ENCODE measurements around the gene LUZP1. TPM values are rescaled to one million over a fixed set of nuclear protein-coding genes. Genes with fewer than 3 reads are reported as not detected.

Gene LUZP1
- total RNA-seq, 1 donor from 2014 or later, result 38.2 TPM

GRCh38 chr1:23124259-23125026 is 44.2 kb downstream of the LUZP1 start:
- DNase-seq (ENCODE audit: low spot score), result no peak
- no peak for ATAC-seq
- intact Hi-C loops (cut with DNase I), result no loop called here

- no peak for DNase-seq (ENCODE audit: low spot score)
- intact Hi-C loops (cut with DNase I), result no loop called here
- ATAC-seq, result no peak
These were observed 45.1 kb downstream of the LUZP1 start for GRCh38 chr1:23123528-23123927.

DNA sequence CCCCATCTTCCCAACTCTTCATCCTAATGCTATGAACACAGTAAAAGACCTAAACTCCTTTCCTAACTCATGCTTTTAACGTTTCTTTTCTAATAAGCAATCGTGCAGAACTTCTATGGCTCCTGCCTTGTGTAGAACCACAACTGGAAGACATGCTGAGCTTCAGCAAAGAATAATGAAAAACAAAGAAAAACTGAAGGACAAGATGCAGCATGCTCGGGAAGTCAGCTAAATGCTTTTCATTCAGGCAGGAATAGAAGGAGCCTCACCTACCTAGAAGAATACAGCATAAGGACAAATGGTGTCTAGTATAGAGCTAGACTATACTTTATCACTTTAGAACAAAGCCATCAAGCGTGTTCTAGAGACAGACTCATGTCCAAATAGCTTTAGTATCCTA is 45.9 kb downstream of the LUZP1 start:
- intact Hi-C loops (cut with DNase I), result no loop called here
- DNase-seq (ENCODE audit: low spot score), result no peak
- no peak for ATAC-seq

GRCh38 chr1:23122023-23122748 is 46.5 kb downstream of the LUZP1 start:
- ATAC-seq, result peak; percentile 63
- intact Hi-C loops (cut with DNase I), result no loop called here
- no peak for DNase-seq (ENCODE audit: low spot score)

DNA sequence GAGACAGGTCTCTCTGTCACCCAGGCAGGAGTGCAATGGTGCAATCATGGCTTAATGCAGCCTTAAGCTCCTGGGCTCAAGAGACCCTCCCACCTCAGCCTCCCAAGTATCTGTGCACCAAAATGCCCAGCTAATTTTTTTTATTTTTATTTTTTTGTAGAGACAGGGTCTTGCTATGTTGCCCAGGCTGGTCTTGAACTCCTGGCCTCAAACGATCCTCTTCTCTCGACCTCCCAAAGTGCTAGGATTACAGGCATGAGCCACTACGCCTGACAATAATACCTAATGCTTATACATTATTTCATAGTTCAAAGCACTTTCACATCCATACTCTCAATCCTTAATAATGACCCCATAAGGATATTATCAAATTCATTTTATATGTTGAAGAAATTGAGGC is 48.3 kb downstream of the LUZP1 start:
- intact Hi-C loops (cut with DNase I), result no loop called here
- ATAC-seq (no peak), DNase-seq (ENCODE audit: low spot score) (no peak)

DNA sequence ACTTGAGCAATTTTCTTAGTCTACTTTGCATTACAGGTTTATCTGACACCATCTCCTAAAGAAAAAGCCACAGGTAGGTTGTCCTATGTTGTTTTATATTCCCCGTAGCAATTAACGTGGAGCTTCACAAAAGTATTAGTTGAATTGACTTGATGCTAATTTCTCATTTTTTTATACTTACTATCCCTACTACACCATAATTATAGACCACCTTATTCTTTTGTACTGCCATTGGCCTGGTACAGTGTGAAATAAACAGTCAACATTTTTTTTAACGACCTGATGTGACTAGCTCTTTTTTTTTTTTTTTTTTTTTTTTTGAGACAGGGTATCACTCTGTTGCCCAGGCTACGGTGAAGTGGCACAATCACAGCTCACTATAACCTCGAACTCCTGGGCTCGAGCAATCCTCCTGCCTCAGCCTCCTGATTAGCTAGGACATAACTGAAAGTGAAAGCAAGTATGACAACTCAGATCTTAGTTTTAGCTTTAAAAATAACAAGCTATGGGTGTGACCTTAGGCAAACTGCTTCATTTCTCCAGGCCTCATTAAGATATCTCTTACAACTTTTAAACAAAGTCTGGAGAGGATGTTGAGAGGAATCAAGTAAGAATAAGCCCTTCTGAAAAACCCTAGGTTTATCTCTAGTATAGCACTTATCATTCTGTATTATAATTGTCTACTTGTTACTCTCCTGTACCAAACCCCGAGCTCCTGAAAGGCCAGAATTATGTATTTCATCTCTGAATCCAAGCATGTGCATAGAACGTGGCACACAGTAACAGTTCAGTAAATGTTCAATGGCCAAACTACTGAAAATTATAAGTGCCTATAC is 49.5 kb downstream of the LUZP1 start:
- intact Hi-C loops (cut with DNase I), result no loop called here
- ATAC-seq, result peak; percentile 29
- DNase-seq (ENCODE audit: low spot score), result no peak

DNA sequence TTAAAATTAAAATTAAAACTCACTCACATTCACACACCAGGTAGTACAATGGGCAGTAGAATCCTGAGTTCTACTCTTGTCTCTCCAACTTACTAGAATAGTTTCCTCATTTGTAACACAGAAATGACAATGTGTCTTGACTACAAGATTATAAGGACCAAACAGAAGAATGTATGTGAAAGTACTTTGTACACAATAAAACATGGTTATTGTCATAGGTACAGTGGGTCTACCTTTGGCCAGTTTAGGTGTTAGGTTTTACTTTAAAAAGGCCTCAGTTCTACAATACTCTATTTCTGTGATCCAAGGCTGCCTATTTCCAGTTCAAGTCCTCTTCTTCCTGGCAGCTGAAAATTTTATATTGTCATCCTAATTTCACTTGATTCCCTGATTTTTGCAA is 50.2 kb downstream of the LUZP1 start:
- DNase-seq (ENCODE audit: low spot score), result no peak
- ATAC-seq, result no peak
- intact Hi-C loops (cut with DNase I), result no loop called here

DNA sequence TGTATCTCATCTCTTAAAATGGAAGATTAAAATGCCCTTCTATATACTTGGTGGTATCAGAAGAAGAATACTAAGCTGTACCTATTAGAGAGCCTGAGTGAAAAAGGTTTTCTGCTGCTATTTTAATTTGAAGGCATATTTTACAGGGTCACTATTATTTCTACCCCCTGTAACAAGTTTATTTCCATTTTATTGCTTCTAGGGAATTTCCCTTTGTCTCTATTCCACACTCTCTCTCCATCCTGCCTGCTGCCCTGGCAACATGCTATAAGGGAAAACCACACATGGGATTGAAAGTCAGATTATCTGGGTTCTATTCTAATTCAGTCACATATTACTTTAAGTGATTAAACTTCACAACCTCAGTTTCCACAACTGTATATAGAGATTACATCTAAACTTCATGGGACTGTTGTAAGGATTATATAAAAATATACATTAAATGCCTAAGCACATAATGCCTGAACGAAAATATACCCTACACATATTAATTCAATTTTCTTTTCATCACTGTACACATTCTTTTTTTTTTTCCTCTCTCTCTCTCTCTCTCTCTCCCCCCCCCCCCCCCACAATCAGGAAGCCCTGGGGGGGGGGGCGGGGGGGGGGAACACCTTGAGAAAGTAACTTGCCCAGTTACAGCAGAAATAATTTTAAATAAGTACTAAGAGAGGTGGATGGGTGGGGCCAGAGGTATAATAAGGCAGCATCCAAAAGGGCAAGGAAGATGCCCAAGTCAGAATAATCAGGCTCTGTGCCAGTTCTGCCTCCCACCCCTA is 51.5 kb downstream of the LUZP1 start:
- DNase-seq (ENCODE audit: low spot score), result no peak

GRCh38 chr1:23116216-23116836 is 52.3 kb downstream of the LUZP1 start:
- DNase-seq (ENCODE audit: low spot score) (no peak), ATAC-seq (no peak)
- intact Hi-C loops (cut with DNase I), result no loop called here

More for the DNA sequence above, 51.5 kb downstream of the LUZP1 start:
- intact Hi-C loops (cut with DNase I), result no loop called here
- no peak for ATAC-seq

- intact Hi-C loops (cut with DNase I), result no loop called here
- DNase-seq (ENCODE audit: low spot score) (no peak), ATAC-seq (peak; percentile 38)
These were observed 54.1 kb downstream of the LUZP1 start for GRCh38 chr1:23114424-23115079.

DNA sequence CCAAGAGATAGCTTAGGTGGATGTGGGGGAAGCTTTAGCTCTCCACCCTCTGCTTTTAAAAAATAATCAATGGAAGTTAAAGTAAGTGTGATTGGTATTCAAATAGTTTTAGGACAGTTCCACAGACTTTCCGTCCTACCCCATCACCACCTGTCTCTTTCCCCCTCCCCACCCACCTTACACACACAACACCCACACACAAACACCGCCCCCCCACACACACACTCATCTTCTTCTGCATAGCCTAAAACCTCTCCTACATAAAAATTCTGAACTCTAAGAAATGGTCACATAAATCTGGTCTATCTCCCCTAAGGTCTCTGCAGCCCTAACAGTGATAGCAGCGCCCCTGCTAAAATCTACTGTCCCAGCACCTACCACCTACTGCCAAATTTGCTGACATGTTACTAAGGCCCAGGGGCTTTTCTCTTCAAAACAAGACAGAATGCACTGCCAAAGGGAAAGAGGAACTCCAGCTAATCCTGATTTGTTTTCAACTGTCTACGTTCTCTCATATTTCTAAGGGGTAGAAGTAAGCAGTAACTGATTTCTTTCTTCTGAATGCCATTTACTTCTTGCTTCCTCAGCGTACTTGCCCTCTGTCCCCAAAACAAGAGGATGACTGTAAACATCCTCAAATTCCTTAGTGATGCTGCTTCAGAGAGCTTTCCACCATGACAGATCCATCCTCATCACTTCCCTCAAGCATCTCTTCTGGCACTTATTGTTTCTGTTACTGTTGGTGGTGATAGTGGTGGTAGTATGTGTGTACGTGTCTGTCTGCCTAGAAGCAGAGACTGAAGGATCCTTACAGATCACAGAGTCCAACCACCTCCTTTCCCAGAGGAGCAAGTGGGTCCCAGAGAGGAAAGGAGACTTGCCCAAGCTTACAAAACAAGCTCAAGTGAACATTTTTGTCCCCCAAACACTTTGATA is 56.8 kb downstream of the LUZP1 start:
- DNase-seq (ENCODE audit: low spot score) (no peak), ATAC-seq (no peak)
- intact Hi-C loops (cut with DNase I), result no loop called here

GRCh38 chr1:23110391-23110790 is 58.3 kb downstream of the LUZP1 start:
- intact Hi-C loops (cut with DNase I), result no loop called here
- ATAC-seq (no peak), DNase-seq (ENCODE audit: low spot score) (no peak)

DNA sequence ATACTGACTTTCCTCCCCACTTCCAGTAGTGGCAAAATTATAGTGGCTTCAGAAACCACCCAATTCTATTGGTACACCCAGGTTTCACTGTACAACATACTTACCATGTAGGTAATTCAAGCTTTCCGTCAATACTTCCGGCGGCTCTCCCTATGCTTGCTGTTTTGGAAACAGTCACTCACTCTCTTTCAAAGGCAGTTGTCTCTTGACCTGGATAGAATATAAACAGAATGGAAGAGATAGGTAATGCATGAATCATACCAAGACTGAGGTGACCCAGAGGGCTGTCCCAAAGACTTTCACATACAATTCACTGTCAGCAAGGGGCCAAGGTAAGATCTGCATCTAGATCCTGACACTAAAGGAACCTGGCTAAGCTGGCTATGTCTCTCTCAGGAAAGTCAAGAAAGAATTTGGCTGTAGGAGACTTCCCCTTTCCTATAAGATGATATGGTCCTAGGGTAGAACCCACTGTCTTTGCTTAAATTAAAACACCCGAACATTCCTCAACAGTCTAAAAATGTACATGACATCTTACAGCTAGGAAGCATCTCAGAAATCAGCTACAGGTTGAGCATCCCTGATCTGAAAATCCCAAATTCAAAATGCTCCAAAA is 59.6 kb downstream of the LUZP1 start:
- ATAC-seq, result no peak
- intact Hi-C loops (cut with DNase I), result no loop called here
- DNase-seq (ENCODE audit: low spot score), result no peak

- ATAC-seq (no peak), DNase-seq (ENCODE audit: low spot score) (no peak)
- intact Hi-C loops (cut with DNase I), result loop anchor here (5.0 kb wide), 1 partner anchor 74 kb away; no protein-coding TSS in a partner anchor
These were observed 65.4 kb downstream of the LUZP1 start for GRCh38 chr1:23103001-23103889.

DNA sequence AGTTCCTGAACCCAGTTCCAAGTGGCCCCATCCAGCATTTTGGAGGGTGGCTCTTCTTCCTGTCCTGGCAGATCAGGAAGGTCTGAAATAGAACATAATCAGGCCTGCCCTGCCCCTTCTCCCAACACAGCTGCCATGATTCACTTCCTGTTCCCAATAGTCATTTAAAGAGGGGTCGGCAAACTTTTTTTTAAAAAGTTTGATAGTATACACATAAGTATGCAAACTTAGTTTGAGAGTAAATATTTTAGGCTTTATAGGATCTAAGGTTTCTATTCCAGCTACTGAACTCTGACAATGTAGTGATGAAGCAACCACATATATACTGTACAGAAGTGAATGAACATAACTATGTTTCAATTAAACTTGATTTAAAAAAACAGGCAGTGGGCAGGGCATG is 66.4 kb downstream of the LUZP1 start:
- intact Hi-C loops (cut with DNase I), result loop anchor here (5.0 kb wide), 1 partner anchor 75 kb away; no protein-coding TSS in a partner anchor
- ATAC-seq, result no peak
- no peak for DNase-seq (ENCODE audit: low spot score)
